Measurements from ENCODE around the gene COPS6.

DNA sequence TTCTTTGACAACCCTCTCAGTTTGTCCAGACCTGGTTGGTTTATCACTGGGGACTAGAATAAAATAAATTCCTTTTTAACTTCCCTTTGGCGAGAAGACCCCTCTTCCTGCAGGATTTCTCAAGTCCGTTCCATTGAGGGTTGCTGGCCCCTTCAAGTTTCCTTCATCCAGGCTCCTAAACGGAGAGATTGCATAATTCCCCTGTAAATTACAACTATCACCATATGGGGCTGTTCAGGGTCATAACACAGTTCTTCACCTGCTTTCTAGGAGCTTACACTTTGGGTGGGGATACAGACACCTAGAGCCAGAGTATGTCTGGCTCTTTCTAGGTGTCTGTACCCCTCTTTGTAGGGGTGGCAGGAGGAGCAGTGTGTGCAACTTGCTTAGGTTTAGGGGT is 3.3 kb upstream of the COPS6 start:
- TF ChIP-seq, protein P1, sequence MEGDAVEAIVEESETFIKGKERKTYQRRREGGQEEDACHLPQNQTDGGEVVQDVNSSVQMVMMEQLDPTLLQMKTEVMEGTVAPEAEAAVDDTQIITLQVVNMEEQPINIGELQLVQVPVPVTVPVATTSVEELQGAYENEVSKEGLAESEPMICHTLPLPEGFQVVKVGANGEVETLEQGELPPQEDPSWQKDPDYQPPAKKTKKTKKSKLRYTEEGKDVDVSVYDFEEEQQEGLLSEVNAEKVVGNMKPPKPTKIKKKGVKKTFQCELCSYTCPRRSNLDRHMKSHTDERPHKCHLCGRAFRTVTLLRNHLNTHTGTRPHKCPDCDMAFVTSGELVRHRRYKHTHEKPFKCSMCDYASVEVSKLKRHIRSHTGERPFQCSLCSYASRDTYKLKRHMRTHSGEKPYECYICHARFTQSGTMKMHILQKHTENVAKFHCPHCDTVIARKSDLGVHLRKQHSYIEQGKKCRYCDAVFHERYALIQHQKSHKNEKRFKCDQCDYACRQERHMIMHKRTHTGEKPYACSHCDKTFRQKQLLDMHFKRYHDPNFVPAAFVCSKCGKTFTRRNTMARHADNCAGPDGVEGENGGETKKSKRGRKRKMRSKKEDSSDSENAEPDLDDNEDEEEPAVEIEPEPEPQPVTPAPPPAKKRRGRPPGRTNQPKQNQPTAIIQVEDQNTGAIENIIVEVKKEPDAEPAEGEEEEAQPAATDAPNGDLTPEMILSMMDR (IDR thresholded peaks at IDR 0.05; ENCODE audit: insufficient read depth, low read length, poor library complexity, severe bottlenecking): no peak
- TF ChIP-seq EZH2phosphoT487 (conservative IDR thresholded peaks at IDR 0.05; ENCODE audit: low read length): no peak

Measured in SU-DHL-6 (cell line).